HG02943 (cell line): ENCODE measurements around the gene USP8.

ENCODE experiments used
- ATAC-seq: cut with Tn5 transposase; IDR thresholded peaks from one replicate; pipeline ENCODE4 v1.9.1; 2021; ENCODE audit warnings: mild to moderate bottlenecking, low read depth, moderate library complexity; ENCODE audit not compliant: unreplicated experiment

USP8 gene

GRCh38 chr15:50531163-50531562 lies 107.0 kb downstream of the USP8 start:
- no peak for ATAC-seq

- no peak for ATAC-seq
These were observed 107.6 kb downstream of the USP8 start for GRCh38 chr15:50531766-50532165.

GRCh38 chr15:50542887-50543210 lies 118.6 kb downstream of the USP8 start:
- no peak for ATAC-seq

GRCh38 chr15:50543556-50543955 lies 119.4 kb downstream of the USP8 start:
- no peak for ATAC-seq

GRCh38 chr15:50544368-50544767 lies 120.2 kb downstream of the USP8 start:
- no peak for ATAC-seq

GRCh38 chr15:50546566-50546965 lies 122.4 kb downstream of the USP8 start, which contains the start of gene USP50:
USP50 (minus strand) TSS chr15:50546666; CDS start chr15:50546525, 141 bp downstream.
- no peak for ATAC-seq

- no peak for ATAC-seq
These were observed 125.1 kb downstream of the USP8 start for GRCh38 chr15:50549326-50549725.

GRCh38 chr15:50552238-50552637 lies 128.0 kb downstream of the USP8 start:
- ATAC-seq, result no peak

- no peak for ATAC-seq
These were observed 132.6 kb downstream of the USP8 start for GRCh38 chr15:50556642-50557371.

GRCh38 chr15:50558012-50558411 lies 133.8 kb downstream of the USP8 start:
- ATAC-seq, result no peak

GRCh38 chr15:50562735-50563640 lies 138.8 kb downstream of the USP8 start:
- no peak for ATAC-seq

- no peak for ATAC-seq
These were observed 139.6 kb downstream of the USP8 start for GRCh38 chr15:50563756-50564155.
